Mesothelial cell of epicardium (in vitro differentiated cells): ENCODE data around the gene GALNT18. TPM values are rescaled to one million over a fixed set of nuclear protein-coding genes. Genes with fewer than 3 reads are reported as not detected.

ENCODE experiments used
- DNase-seq, 2 experiments: peaks; one replicate each; pipeline ENCODE4 v3.0.0; 2021; ENCODE audit warnings: low spot score in 2 of 2; ENCODE audit not compliant: unreplicated experiment in 2 of 2
- H3K27ac Mint-ChIP-seq: 2 replicates; pipeline ENCODE4 v1.8.0; 2021; ENCODE audit warnings: mixed read lengths
- H3K27me3 Mint-ChIP-seq: 2 replicates; pipeline ENCODE4 v1.8.0; 2021; ENCODE audit warnings: low read depth, mixed read lengths
- H3K36me3 Mint-ChIP-seq: 2 replicates; pipeline ENCODE4 v1.8.0; 2021; ENCODE audit warnings: mixed read lengths
- H3K4me1 Mint-ChIP-seq: 2 replicates; pipeline ENCODE4 v1.8.0; 2021; ENCODE audit warnings: mixed read lengths
- H3K4me3 Mint-ChIP-seq: 2 replicates; pipeline ENCODE4 v1.8.0; 2021; ENCODE audit warnings: mild to moderate bottlenecking, moderate library complexity, mixed read lengths
- H3K9me3 Mint-ChIP-seq: 2 replicates; pipeline ENCODE4 v1.8.0; 2021; ENCODE audit warnings: mixed read lengths
- CTCF ChIP-seq: fragments of 200-600 bp; sonication (generic); IDR thresholded peaks from one replicate; pipeline ENCODE4 v1.5.0; 2021; ENCODE audit warnings: antibody characterized with exemption; ENCODE audit not compliant: unreplicated experiment
- total RNA-seq: library from RNA; stranded (reverse); gene quantifications from 3 replicates; pipeline ENCODE4 v1.2.1, GENCODE V29; 2021

The GALNT18 gene
- total RNA-seq, 1 donor from 2014 or later = 4.2 TPM

- Mint-ChIP-seq H3K27ac (no peak overlapping the region), H3K4me3 (no peak overlapping the region)
- TF ChIP-seq CTCF = no peak
Observed at GRCh38 chr11:11441091-11441490, 180.7 kb downstream of the GALNT18 start.

GRCh38 chr11:11440144-11440543 lies 181.7 kb downstream of the GALNT18 start:
- peaks cover 32% of the 10 kb centered on the region for H3K4me1 Mint-ChIP-seq
- no peaks in the 10 kb centered on the region for H3K9me3 Mint-ChIP-seq
- H3K4me3 Mint-ChIP-seq = no peak overlapping the region
- TF ChIP-seq CTCF = no peak
- DNase-seq = no peak
- H3K27me3 Mint-ChIP-seq = peaks cover 21% of the 10 kb centered on the region
- H3K27ac Mint-ChIP-seq = no peak overlapping the region
- no peaks in the 10 kb centered on the region for H3K36me3 Mint-ChIP-seq

More at GRCh38 chr11:11441091-11441490, 180.7 kb downstream of the GALNT18 start:
- H3K4me1 Mint-ChIP-seq = peaks cover 36% of the 10 kb centered on the region
- H3K36me3 Mint-ChIP-seq = no peaks in the 10 kb centered on the region
- no peak for DNase-seq
- H3K9me3 Mint-ChIP-seq = no peaks in the 10 kb centered on the region
- H3K27me3 Mint-ChIP-seq = peaks cover 18% of the 10 kb centered on the region

- Mint-ChIP-seq H3K4me1 (peaks cover 26% of the 10 kb centered on the region), H3K9me3 (no peaks in the 10 kb centered on the region), H3K27me3 (peaks cover 21% of the 10 kb centered on the region), H3K36me3 (no peaks in the 10 kb centered on the region), H3K27ac (no peak overlapping the region), H3K4me3 (no peak overlapping the region)
- DNase-seq = no peak
- no peak for TF ChIP-seq CTCF
Observed at GRCh38 chr11:11439591-11439990, 182.2 kb downstream of the GALNT18 start.

- no peaks in the 10 kb centered on the region for H3K36me3 Mint-ChIP-seq
- no peak for DNase-seq
- no peak overlapping the region for H3K4me3 Mint-ChIP-seq
- H3K4me1 Mint-ChIP-seq = peaks cover 22% of the 10 kb centered on the region
- TF ChIP-seq CTCF = no peak
- H3K27me3 Mint-ChIP-seq = peaks cover 13% of the 10 kb centered on the region
- H3K27ac Mint-ChIP-seq = no peak overlapping the region
- no peaks in the 10 kb centered on the region for H3K9me3 Mint-ChIP-seq
Observed at GRCh38 chr11:11436715-11437313, 185.0 kb downstream of the GALNT18 start.

GRCh38 chr11:11435635-11436034 lies 186.2 kb downstream of the GALNT18 start:
- no peaks in the 10 kb centered on the region for H3K36me3 Mint-ChIP-seq
- H3K9me3 Mint-ChIP-seq = no peaks in the 10 kb centered on the region
- no peak for DNase-seq
- no peak overlapping the region for H3K27ac Mint-ChIP-seq
- peaks cover 15% of the 10 kb centered on the region for H3K27me3 Mint-ChIP-seq
- no peak for TF ChIP-seq CTCF
- H3K4me3 Mint-ChIP-seq = no peak overlapping the region
- peaks cover 19% of the 10 kb centered on the region for H3K4me1 Mint-ChIP-seq

GRCh38 chr11:11433960-11434359 lies 187.8 kb downstream of the GALNT18 start:
- no peak overlapping the region for H3K27ac Mint-ChIP-seq
- peaks cover 17% of the 10 kb centered on the region for H3K27me3 Mint-ChIP-seq
- DNase-seq = no peak
- H3K4me1 Mint-ChIP-seq = peaks cover 19% of the 10 kb centered on the region
- H3K9me3 Mint-ChIP-seq = no peaks in the 10 kb centered on the region
- H3K4me3 Mint-ChIP-seq = no peak overlapping the region
- no peak for TF ChIP-seq CTCF
- H3K36me3 Mint-ChIP-seq = no peaks in the 10 kb centered on the region
